GM19193 (cell line): ENCODE results near the gene ACER2.
A peak's percentile ranks its signal among the peaks of the same experiment; 100 is the strongest.

Experiments
- POLR2A ChIP-seq: IDR thresholded peaks from 4 replicates; pipeline ENCODE4 v1.6.1; 2011; ENCODE audit not compliant: insufficient read depth, insufficient read length; ENCODE audit errors: extremely low read depth

The ACER2 gene

GRCh38 chr9:19408693-19409400 lies at the start of gene ACER2:
Gene ACER2, plus strand, starts transcription at chr9:19409009. Its CDS starts 76 bp downstream, at chr9:19409085.
- TF ChIP-seq POLR2A = peak; percentile 82

GRCh38 chr9:19369107-19369506 lies 39.7 kb upstream of the ACER2 start:
- no peak for TF ChIP-seq POLR2A

GRCh38 chr9:19371942-19372341 lies 36.9 kb upstream of the ACER2 start:
- TF ChIP-seq POLR2A = no peak

- TF ChIP-seq POLR2A = no peak
Measured at GRCh38 chr9:19372567-19372966, 36.2 kb upstream of the ACER2 start.

- TF ChIP-seq POLR2A = no peak
Measured at GRCh38 chr9:19373527-19373926, 35.3 kb upstream of the ACER2 start.

GRCh38 chr9:19375538-19375937 lies 33.3 kb upstream of the ACER2 start:
- no peak for TF ChIP-seq POLR2A

- TF ChIP-seq POLR2A = no peak
Measured at GRCh38 chr9:19376931-19377330, 31.9 kb upstream of the ACER2 start.

- no peak for TF ChIP-seq POLR2A
Measured at GRCh38 chr9:19378164-19378563, 30.6 kb upstream of the ACER2 start.

GRCh38 chr9:19378647-19379046 lies 30.2 kb upstream of the ACER2 start:
- TF ChIP-seq POLR2A = peak; percentile 32

GRCh38 chr9:19379283-19379682 lies 29.5 kb upstream of the ACER2 start:
- no peak for TF ChIP-seq POLR2A

- TF ChIP-seq POLR2A = no peak
Measured at GRCh38 chr9:19379697-19380046, 29.1 kb upstream of the ACER2 start.

- TF ChIP-seq POLR2A = no peak
Measured at GRCh38 chr9:19380826-19381075, 28.1 kb upstream of the ACER2 start.

GRCh38 chr9:19381656-19382055 lies 27.2 kb upstream of the ACER2 start:
- no peak for TF ChIP-seq POLR2A

- TF ChIP-seq POLR2A = no peak
Measured at GRCh38 chr9:19385786-19386501, 22.9 kb upstream of the ACER2 start.

GRCh38 chr9:19386502-19387044 lies 22.2 kb upstream of the ACER2 start:
- TF ChIP-seq POLR2A = no peak

- TF ChIP-seq POLR2A = no peak
Measured at GRCh38 chr9:19387317-19387716, 21.5 kb upstream of the ACER2 start.
